Stimulated activated CD8-positive, alpha-beta memory T cell treated with anti-CD3 and anti-CD28 coated beads, Interleukin-12 subunit alpha, Interleukin-12 subunit beta, amount 100 ng/mL, for 1 hour (primary cell): Measurements from ENCODE around the gene DNAJC16.
"Not testable (repeated sequence)": the region's sequence is repeated elsewhere in the genome, so short reads cannot be mapped to it uniquely, and the experiment has no call there.

Experiments
- DNase-seq: peaks from one replicate; pipeline ENCODE4 v3.0.0-alpha.2; 2020; ENCODE audit warnings: low read depth

The DNAJC16 gene

DNA sequence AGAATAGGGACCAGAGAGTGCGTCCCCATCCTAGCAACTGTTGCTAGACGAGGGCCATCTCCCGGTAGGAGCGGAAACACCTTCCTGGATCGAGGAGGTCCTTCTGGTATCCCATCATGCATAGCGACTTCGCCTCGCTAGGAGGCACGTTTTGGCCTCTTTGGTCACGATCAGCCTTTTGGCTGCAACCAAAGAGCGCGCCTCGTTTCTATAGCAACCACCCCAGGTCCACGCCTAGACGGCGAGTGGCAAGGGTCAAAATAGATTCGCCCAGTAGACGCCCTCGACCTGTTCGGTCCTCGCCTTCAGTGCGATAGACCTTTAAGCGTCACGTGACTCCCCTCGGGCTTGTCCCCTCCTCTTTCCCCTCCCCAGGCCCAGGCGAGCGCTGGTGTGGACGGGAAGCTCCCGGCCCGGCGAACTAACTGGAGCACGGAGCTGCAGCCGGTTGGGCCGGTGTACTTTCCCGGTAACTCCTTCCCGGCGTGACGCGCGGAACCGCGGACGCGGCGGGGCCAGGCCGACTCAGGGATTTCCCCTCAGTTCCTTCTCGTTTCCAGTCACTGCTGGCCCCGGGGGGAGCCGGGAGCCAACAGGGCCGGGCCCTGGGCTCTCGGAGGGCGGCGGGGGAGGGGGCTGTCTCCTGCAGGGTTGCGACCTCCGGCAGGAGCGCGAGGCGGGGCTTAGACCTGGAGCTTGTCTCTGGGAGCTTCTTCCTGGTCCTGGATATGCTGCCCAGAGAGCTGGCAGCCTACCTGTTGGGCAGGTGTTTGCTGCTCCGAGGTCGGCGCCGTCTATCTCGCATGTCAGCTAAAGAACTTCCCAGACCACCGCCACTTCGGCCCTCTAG lies at the start of gene DNAJC16:
Gene DNAJC16, plus strand, starts transcription at position 359 of the 850 bp plus-strand sequence. CDS start 2,258 bp downstream, outside the sequence.
- DNase-seq = peak; percentile 95

DNA sequence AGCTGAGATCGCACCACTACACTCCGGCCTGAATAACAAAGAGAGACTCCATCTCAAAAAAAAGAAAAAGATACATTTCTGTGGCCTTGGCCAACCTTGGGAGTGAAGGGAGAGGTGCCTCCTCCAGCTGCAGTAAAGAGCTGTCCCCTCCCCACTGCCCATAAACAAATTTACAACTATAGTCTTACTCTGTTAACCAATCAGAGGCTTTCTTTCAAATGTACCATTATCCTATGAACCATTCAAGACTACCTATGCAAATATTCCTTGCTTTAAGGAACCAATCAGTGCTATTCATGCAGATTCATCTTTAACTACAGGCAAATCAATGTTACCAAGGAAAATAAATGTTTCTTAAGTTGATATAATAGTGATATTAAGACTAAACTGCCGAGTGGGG lies 49.7 kb upstream of the DNAJC16 start:
- DNase-seq = no peak

DNA sequence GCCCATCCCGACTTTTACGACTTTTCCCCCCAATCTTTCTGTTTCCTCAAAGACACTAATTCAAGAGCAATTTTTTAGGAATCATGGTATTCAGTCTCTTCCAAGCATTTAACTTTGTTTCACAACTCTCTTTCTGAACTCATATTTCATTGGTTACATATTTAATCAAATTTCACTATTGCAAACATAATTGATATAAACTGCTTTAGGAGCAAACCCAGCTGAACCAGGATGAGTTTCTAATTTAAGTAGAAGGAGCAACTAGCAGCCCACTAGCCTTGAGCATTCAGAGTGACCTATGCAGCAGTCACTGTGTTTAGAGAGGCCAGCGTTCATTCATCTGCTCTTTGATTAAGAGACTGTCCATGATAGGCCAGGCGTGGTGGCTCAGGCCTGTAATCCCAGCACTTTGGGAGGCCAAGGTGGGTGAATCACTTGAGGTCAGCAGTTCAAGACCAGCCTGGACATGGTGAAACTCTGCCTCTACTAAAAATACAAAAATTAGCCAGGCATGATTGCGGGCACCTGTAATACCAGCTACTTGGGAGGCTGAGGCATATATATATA lies 48.9 kb upstream of the DNAJC16 start:
- DNase-seq = no peak

DNA sequence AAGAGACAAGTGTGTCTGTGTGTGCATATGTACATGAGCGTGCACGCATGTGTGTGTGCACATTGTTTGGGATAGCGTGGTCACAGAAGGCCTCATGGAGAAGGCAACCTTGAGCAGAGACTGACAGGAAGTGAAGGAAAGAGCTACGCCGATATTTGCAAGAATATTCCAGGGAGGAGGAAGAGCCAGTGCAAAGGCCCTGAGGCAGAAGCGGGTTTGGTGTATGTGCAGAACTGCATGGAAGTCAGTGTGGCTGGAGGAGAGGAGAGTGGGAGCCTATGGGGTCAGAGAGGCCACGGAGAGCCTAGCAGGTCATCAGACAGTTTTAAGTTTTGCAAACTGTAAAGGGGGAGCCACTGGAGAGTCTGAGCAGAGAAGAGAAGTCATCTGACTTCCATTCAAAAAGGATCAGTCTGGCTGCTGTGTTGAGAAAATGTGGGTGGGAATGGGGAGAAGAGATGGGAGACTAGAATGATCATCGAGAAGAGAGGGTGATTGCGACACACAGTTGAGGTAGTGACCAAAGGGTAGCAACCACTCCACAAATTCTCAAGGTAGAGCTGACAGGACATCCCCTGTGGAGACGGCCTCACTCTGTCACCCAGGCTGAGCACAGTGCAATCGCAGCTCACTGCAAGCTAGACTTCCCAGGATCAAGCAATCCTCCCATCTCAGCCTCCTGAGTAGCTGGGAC lies 46.8 kb upstream of the DNAJC16 start:
- DNase-seq = no peak

DNA sequence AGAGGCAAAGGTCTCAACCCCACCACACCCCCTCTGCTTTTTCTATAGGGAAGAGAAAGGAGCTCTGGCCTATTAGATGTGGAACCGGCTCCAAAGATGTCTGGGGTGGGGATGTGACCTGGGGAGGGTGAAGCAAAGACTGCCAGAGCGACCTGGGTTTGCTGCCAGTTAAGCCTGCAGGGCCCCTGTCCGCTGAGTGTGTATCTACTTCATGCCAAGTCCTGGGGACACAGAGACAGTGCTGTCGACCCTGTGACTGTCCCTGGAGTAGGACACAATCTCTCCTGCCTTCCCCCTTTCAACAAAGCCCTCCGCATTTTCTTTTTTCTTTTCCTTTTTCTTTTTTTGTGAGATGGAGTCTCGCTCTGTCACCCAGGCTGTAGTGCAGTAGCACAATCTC lies 44.2 kb upstream of the DNAJC16 start:
- not testable (repeated sequence) for DNase-seq

DNA sequence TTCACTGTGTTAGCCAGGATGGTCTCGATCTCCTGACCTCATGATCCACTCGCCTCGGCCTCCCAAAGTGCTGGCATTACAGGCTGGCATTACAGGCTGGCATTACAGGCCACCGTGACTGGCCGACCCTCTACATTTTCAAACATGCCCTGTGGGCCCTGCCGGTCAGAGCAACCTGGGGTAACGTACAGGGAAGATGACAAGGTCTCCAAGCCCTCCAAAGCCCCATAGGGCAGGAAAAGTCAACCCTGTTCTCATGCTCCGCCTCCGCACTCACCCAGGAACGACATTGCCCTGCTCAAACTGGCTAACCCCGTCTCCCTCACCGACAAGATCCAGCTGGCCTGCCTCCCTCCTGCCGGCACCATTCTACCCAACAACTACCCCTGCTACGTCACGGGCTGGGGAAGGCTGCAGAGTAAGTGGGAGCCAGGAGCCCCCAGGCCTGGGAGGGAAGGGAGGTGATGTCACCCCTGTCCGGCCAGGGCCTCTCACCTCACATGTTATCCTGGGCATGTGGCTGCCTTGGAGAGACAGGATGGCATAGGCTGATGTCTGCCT lies 43.6 kb upstream of the DNAJC16 start:
- not testable (repeated sequence) for DNase-seq

DNA sequence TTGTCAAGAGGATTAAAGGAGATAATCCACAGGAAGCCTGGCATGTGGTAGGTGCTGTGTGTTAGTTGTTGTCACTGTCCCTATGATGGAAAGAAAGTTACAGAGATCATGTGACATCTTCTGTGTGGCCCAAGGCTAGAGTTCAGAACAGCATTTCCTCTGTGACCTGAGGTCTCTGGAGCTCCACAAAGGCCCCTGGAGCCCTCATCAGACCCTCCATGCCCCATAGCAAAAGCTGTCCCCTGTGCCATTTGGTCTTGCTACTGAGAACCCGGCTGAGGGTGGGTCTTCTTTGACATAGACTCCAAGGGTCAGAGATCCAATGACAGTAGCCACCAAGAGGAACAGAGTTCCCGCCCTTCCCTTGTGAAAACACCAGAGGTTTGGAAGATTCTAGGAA lies 42.7 kb upstream of the DNAJC16 start:
- no peak for DNase-seq

DNA sequence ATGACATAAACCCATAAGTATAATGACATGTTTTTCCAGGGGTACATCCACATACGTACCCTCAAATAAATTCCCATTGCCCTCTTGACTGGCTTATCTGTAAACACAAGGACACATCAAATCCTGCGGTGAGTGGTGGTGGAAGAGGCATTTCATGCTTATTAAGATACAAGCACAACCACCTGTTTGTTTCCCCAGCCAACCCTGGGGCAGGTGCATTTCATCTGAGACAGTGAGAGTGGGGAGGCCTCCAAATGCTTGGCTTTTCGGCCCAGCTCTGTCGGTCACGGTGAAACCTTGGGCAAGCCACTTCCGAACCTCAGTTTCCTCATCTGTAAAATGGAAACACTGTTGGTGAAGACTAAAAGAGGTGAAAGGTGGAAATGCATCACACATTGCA lies 42.2 kb upstream of the DNAJC16 start:
- DNase-seq = not testable (repeated sequence)

DNA sequence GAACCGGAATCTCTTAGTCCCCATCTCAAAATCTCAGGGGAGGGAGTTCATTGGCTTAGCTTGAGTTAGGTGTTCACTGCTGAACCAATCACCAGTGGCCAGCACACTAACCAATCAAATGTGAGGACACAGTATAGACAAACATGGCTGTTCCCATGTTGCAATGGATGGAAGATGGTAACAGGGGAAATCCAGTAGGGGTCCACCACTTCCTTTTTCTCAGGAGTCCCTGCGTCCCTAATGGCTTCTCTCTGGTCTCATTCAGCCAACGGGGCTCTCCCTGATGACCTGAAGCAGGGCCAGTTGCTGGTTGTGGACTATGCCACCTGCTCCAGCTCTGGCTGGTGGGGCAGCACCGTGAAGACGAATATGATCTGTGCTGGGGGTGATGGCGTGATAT lies 41.0 kb upstream of the DNAJC16 start:
- DNase-seq = no peak

DNA sequence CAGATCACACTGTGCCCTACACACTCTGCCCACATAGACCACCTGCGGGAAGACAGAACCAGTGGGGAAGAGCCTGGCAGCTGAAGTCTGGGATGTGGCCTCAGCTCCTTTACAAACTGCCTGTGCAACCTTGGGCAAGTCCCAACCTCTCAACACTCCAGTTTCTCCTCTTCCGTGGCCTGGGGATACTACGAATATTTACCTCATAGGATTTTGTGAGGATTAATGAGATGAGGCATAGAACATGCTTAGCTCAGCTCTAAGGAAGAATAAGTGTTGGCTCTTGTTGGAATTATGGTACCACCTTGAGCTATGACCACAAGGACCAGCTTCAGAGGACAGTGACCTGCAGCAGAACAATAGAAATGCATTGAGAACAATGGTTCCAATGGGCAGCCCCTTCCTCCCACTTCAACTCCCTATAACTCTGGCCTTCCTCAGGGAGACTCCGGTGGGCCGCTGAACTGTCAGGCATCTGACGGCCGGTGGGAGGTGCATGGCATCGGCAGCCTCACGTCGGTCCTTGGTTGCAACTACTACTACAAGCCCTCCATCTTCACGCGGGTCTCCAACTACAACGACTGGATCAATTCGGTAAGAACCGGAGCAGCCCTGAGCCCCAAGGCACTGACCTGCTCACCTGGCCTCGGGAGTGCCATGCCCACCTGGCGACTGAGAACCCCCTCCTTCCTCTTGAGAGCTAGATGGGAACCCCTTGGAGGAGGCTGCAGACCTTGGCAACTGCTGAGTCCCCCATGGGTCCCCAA lies 39.6 kb upstream of the DNAJC16 start:
- not testable (repeated sequence) for DNase-seq

DNA sequence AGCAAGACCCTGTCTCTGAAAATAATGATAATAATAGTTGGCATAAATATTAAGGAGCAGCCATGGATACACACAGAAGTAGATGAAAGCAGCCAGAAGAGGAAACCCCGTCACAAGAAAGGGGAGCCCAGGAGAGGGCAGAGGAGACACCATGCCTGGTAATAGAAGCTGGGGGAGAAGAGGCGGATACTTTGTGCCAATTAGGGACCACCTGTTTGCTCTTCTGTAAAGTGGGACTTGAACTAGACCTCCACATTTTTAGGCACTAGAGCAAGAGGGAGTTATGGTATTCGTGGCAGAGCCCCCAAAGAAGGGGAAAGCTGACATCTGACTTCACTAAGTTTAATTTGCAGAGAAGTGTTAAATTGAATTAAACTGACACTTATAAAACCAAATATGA lies 38.3 kb upstream of the DNAJC16 start:
- DNase-seq = no peak

DNA sequence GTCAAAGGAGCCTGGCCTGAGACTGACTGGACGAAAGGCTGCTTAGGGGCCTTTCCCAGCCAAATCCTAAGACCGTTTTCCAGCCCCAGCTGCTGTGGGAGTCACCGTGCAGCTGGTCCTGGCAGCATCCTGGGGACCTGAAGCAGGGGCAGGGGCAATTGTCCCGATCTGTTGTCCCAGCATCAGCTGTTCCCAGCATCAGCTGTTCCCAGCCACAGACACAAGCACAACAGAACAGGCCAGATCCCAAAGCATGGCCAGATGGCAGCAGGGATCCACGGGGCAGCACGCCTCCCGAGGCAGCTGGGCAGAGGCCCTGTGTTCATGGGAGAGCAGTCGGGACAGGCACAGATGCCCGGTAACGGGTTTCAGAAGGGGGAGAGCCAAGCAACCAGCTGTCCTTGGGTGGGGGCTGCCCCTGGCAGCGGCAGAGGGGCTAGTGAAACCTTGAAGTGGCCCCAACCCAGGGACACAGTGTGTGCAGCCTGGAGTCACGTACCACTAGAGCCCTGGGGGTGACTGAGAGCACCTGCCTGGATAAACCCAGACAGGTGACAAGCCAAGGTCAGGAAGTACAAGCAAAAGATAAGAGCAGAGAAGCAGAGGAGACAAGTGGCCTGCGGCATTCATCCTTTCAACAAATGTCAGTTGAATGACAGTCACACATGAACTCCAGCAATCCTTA lies 37.5 kb upstream of the DNAJC16 start:
- no peak for DNase-seq

DNA sequence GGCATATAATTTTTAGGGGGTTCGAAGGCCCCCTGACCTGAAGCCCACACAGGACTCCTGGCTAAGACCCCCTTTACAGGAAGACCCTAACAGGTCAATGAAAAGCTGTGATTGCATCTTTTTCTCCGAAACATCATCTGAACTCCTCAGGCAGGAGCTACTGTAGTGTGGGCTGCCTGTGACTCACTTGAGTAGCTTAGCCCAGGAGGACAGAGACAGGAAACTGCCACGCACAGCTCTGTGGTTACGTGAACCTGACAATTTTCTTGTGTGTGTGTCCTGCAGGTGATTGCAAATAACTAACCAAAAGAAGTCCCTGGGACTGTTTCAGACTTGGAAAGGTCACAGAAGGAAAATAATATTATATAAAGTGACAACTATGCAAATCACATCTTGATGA lies 35.6 kb upstream of the DNAJC16 start:
- not testable (repeated sequence) for DNase-seq

DNA sequence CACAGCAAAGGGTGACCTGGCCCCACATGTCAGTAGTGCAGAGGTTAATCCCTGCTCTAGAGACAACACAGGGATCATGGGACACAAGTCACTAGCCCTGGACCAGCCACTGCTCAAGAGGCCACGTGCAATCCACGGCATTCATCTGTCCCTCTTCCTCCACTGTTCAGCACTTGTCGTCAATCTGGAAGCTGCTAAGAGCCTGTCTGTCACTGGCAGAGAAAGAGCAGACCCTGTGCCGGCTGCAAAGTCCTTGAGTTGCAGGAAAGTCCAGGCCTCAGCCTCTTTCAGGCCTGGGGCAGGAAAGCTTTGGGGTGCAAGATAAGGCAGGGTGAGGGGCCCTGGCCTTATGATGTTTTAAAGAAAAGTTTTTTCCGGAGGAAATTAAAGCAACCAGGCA lies 34.1 kb upstream of the DNAJC16 start:
- no peak for DNase-seq

DNA sequence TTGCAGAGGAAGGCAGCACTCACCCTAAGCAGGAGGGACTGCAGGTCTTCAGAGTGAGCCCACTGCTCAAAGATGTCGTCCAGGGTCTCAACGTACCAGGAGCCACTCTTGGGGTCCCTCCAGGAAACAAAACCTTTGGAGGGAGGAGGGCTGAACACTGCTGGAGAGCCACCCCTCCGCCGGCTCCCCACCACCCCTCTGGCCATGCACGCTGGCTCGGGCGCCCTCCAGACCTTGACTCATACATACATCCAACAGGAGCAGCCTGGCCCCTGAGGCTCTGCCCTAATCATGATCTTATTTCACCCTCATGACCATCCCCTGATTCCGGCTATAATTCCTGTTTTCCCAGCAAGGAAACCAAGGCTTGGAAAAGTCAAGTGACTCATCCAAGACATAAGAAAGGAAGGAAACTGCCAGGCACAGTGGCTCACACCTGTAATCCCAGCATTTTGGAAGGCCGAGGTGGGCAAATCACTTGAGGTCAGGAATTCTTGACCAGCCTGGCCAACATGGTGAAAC lies 32.7 kb upstream of the DNAJC16 start:
- DNase-seq = no peak

DNA sequence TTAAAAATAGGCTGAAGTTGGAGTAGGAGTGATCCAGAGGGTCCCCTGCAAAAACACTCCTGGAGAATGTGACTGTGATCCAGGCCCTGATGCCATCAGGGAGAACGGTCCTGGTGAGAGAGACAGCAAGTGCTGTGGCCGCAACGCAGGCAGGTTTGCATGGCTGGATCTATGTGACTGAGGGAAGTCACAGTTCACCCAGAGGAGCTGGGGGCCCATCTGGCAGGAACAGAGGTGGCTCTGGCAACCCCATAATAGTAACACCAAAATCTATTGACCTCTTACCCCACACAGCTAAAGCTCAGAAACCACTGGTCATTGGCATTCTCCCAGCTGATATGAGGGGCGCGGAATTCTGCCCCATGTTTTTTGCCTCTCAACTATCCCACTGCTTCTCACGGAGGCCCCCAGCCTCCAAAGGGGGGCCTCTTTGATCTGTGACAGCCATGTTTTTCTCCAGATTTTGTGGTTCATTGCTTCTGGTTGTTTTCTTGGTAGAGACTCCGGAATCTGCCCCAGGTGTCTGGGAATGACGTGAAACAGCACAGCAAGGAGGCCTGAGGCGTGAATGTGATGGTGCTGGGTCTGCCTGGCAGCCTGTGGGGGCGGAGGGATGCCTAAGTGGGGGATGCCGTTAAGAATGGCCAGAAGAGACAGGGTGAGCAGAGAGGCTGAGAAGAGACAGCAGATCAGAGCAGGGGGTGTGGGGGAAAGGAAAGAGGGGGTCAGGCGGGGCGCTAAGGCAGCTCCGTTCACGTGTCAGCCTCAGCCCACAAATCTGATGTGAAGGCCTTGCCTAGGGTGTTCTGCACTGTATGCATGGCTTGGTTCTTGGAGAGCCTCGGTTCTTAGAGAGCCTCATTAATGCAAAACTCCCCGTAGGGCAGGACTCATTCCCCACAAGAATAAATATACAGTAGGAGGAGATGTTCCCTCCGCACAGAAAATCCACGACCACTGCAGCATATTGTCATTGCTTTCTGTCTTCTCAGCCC lies 26.2 kb upstream of the DNAJC16 start:
- DNase-seq = no peak

DNA sequence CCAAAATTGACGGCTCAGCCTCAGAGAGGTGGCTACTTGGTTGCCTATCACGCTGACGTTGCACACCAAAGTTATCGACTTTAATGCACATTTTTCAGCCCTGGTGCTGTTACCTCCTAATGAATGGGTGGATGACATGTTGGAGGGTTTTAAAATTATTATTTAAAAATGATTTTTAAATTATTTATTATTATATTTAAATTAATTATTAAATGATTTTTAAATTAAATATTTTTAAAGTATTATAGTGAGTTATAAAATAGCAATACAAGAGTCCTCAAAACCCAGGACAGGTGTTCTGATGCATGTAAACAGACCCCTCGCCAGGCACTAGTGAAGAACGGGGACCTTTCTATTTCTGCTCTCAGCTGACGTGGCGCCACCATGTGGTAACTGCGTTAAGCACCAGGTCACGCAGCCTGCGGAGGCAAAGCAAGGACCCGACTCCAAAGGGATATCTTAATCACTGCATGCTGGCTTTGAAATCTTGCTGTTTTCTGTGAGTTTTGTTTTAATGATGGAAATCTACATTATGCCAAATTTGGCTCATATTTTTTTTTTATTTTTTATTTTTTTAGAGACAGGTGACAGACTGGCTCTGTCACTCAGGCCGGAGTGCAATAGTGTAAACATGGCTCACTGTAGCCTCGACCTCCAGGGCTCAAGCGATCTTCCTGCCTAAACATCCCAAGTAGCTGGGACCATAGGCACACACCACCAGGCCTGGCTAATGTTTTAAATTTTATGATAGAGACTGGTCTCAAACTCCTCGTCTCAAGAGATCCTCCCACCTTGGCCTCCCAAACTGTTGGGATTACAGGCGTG lies 25.2 kb upstream of the DNAJC16 start:
- DNase-seq = peak; percentile 19

DNA sequence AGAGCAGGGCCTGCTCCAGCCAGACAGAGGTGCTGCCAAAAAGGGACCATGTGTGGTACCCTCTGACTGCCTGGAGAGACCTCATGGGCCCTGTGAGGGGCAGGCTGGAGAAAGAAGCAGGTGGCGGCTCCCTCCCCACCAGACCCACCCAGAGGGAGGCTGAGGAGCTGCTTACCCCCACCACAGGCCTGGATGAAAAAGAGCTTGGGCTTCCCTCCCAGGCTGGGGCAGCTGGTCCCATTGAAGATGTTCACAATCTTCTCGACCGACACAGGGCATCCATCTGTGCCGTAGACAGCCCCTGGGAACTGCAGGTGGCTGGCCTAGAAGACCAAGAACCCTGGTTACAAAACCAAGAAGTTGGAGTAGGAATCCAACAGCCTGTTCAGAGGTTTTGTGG lies 22.2 kb upstream of the DNAJC16 start:
- DNase-seq = no peak

DNA sequence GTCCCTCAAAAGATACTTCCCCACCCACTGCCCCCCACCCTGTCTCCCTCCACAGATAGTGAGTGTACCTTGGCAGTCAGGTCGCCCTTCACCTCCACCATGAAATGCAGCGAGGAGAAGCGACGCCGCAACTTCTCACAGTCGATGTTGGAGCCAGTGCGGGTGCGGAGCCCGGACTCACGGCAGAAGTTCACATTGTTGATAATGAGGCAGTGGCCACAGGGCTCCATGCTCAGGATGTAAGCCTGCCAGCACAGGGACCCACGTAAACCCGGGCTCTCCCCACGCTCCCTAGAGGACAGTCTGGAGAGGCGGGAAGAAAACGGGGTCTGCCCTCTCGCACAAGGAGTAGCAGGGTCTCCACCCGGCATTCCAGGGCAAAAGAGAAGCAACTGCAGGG lies 19.8 kb upstream of the DNAJC16 start:
- no peak for DNase-seq
